Right lobe of liver (tissue), 6 donors: ENCODE results near the gene TRABD. TPM values are rescaled to one million over a fixed set of nuclear protein-coding genes. Genes with fewer than 3 reads are reported as not detected.

Experiments
- ATAC-seq, 4 donors: fragments of 200-7000 bp; cut with Tn5 transposase; one replicate each; pipeline ENCODE4 v1.9.1; 2020; ENCODE audit warnings: mild to moderate bottlenecking in 4 of 4, moderate library complexity in 4 of 4
- DNase-seq, 3 donors: peaks; one replicate each; pipeline ENCODE4 v3.0.0-alpha.2; 2020
- H3K27ac ChIP-seq, 3 donors: fragments of 200-600 bp; one replicate each; pipeline ENCODE4 v1.8.0; 2022
- H3K27me3 ChIP-seq, 2 donors: fragments of 200-600 bp; one replicate each; pipeline ENCODE4 v1.8.0; 2022
- H3K36me3 ChIP-seq, 4 donors: fragments of 200-600 bp; sonication (generic) in 1 of 4; one replicate each; pipeline versions ENCODE4 v1.5.1 to v1.8.0; 2017 to 2022; ENCODE audit warnings: control low read depth in 1 of 4
- H3K4me1 ChIP-seq, 4 donors: fragments of 200-600 bp; sonication (generic) in 1 of 4; one replicate each; pipeline versions ENCODE4 v1.5.1 to v1.8.0; 2017 to 2022; ENCODE audit warnings: control low read depth in 1 of 4
- H3K4me3 ChIP-seq, 3 donors: fragments of 200-600 bp; one replicate each; pipeline ENCODE4 v1.8.0; 2022
- H3K9me3 ChIP-seq, 4 donors: fragments of 200-600 bp; sonication (generic) in 1 of 4; one replicate each; pipeline versions ENCODE4 v1.5.1 to v1.8.0; 2017 to 2022; ENCODE audit warnings: control low read depth in 1 of 4
- POLR2A ChIP-seq: fragments of 450-650 bp; IDR thresholded peaks from one replicate; pipeline ENCODE4 v1.6.1; 2017; ENCODE audit warnings: antibody characterized with exemption, mild to moderate bottlenecking
- WGBS: methylation state at CpG from one replicate; pipeline ENCODE4 v1.1.6; 2018; ENCODE audit warnings: low coverage, low lambda C conversion rate; ENCODE audit not compliant: insufficient coverage; ENCODE audit errors: missing lambda C conversion rate; 5-methylcytosine and 5-hydroxymethylcytosine counted together
- intact Hi-C, 2 donors: fragments of 100-400 bp; cut with DNase I; formaldehyde crosslinking; loops; one replicate each; pipeline versions ENCODE4 v1.11.2 to v1.14.1; 2022
- total RNA-seq, 6 experiments: library from RNA; depleted of rRNA in 2 of 6; stranded (reverse); fragments of >200 nt in 2 of 6; fragmentation: NEBNext Ultra II Directional in 3 of 6; extraction: Animal tissue kit (Norgen Biotek cat#: 25700) in 3 of 6; gene quantifications; one replicate each; pipeline versions ENCODE4 v1.1.0 to v1.2.4, GENCODE V29; 2016 to 2023
- TF ChIP-seq, protein P1 (sequence below), 4 donors: fragments of 200-600 bp in 3 of 4; fragments of 450-650 bp in 1 of 4; IDR thresholded peaks; one replicate each; pipeline versions ENCODE4 v1.5.1 to v1.8.0; 2016 to 2022; ENCODE audit warnings: antibody characterized with exemption in 4 of 4, mild to moderate bottlenecking in 2 of 4
- donor health status: DM: no; HTN: yes; CAD: no.
- donor health status: DM: no; HTN: no; CAD: no.
- donor health status: DM: no; HTN: no; CAD: no.
- donor health status: DM: no; HTN: yes; CAD: no.
- donor health status: DM: no; HTN: yes; CAD: no.

The TRABD gene
- total RNA-seq, 6 experiments from 2014 or later: 18.9 to 30.2 (median 22.8) TPM

DNA sequence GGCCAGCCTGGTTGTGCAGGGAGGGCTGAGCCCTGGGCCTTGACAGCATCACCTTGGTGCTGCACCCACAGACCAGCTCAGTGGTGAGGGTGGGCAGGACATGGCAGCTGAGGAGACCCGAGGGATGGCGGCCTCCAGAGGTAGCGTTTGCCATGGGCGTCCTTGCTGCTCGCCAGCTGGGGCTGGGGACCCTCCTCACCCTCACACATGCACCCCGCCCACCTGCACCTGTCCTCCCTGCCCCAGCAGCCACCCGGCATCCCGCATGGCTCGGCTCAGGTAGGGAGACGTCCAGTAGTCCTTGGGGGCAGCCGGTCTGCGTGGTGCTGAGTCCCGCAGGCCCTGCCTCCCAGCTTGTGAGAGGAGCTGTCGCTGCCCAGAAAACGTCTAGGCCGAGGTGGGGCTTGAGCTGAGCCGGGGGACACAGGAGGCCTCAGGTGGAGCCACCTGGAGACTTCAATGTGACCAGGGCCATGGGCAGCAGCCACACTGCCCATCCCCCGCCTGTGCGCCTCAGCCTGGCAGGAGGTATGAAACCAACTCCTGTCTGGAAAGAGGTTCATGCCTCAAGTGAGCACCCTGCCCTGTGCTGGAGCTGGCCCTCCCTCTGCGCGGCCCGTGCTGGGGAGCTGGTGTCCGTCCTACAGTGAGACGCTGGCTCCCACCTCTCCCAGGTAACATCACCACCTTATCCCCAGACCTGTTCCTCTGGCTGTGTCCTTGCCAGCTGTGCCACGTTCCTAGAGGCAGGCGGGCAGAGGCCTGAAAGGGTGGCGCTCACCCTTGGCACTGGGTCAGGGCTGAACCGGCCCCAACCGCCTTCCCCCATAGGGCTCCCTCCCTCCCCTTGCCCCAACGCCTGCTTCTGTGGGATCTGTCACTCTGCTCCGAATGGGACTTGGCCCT lies 3.3 kb upstream of the TRABD start:
- Histone ChIP-seq H3K4me3 (no peak overlapping the region), H3K27me3 (no peaks in the 10 kb centered on the region), H3K27ac (no peak overlapping the region), H3K36me3 (no peaks in the 10 kb centered on the region), H3K9me3 (no peaks in the 10 kb centered on the region), H3K4me1 (peaks cover 0 to 25% (median 6%) of the 10 kb centered on the region in 4 donors)
- peak in 2 of 3 donors; percentile 59 to 81 for DNase-seq
- TF ChIP-seq, protein P1, sequence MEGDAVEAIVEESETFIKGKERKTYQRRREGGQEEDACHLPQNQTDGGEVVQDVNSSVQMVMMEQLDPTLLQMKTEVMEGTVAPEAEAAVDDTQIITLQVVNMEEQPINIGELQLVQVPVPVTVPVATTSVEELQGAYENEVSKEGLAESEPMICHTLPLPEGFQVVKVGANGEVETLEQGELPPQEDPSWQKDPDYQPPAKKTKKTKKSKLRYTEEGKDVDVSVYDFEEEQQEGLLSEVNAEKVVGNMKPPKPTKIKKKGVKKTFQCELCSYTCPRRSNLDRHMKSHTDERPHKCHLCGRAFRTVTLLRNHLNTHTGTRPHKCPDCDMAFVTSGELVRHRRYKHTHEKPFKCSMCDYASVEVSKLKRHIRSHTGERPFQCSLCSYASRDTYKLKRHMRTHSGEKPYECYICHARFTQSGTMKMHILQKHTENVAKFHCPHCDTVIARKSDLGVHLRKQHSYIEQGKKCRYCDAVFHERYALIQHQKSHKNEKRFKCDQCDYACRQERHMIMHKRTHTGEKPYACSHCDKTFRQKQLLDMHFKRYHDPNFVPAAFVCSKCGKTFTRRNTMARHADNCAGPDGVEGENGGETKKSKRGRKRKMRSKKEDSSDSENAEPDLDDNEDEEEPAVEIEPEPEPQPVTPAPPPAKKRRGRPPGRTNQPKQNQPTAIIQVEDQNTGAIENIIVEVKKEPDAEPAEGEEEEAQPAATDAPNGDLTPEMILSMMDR (IDR thresholded peaks at IDR 0.05): no peak
- no peak for TF ChIP-seq POLR2A
- peak in 1 of 4 donors; percentile 41 for ATAC-seq
- WGBS: 18% methylated on average over 3 of the region's 31 CpGs
- intact Hi-C loops: no loop called here

DNA sequence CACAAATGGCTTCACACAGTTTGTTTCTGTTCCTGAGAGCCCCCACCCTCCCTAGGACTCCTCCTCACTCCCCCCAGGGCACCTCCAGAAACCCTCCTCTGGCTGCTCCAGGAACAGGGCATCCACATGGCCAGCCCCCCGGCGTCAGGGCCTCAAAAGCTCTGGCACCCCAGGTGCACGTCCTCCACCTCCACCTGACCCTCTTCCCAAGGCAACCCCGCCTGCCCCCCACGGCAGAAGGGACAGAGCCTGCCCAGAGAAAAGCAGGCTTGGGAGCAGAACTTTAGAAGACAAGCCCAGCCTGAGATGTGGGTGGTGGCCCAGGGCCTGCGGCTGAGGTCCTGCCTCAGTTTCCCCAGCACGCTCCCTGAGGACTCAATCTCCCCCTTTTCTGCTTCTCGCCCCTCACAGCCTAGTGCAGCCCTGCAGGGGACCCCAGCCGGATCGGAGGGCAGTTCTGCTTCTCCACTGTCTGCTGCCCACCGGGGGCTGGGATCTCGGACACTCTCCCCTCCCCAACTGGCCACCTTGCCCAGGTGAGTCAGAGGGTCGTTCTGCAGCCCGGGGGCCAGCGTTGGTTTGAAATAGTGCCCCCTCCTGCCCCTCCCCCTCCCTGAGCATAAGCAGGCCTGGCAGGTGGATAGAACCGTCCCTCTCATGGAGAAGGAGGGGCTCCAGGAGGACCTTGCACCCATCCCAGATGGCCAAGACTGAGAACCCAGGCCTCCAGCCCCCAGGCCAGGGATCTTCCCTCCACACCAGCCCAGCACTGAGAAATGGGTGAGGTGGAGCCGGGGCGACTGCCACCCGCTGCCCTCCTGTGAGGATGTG lies 2.4 kb upstream of the TRABD start:
- TF ChIP-seq POLR2A: no peak
- TF ChIP-seq, protein P1 (IDR thresholded peaks at IDR 0.05): no peak
- no peaks in the 10 kb centered on the region for H3K27me3 ChIP-seq
- H3K27ac ChIP-seq: no peak overlapping the region
- no peaks in the 10 kb centered on the region for H3K36me3 ChIP-seq
- ATAC-seq: no peak
- H3K9me3 ChIP-seq: no peaks in the 10 kb centered on the region
- DNase-seq: peak in 1 of 3 donors; percentile 55
- WGBS: no CpG with 5 or more reads among the region's 19 CpGs
- no peak overlapping the region for H3K4me3 ChIP-seq
- intact Hi-C loops: no loop called here
- H3K4me1 ChIP-seq: peaks cover 0 to 25% (median 6%) of the 10 kb centered on the region in 4 donors

DNA sequence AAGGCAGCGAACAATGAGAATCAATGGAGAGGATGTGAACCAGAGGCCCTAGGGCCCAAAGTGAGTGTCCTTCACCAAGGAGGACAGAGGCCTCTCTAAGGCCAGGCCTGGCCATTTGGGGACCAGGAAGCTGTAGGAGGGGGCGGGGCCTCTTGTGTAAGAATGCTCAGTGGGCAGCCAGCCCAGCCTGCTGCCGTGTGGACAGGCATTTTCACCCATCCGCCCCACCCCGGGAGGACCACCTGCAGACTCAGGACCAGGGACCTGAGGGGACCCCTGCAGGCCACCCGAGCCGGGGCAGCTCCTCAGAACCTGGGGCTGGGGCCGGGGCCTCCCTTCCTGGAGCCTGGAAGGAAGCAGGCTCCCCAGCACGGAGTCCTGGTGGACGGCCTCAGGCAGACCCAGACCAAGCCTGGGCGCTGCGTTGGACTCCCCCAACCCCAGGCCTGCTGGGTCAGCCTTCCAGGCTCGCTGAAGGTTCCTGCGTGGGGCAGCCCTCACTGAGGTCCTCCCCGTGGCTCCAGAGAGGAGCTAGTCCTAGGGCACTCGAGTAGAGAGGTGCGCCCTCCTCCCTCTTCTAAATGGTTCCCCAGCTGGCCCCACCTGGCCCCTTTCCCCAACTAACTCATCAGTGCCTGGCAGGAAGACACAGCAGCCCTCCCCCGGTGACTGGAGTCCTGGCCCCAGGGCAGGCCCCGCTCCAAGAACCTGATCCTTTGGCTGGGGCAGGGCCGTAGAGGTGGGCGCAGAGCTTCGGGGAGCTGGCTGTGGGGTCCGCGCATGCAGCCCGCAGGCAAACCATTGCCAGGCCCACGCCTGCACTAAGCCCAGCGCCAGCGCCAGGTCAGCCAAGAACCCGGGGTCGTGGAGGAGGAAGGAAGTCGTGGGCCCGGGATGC lies 1.5 kb upstream of the TRABD start:
- Histone ChIP-seq H3K27ac (peak overlapping the region in 1 of 3 donors; percentile 68), H3K4me3 (peak overlapping the region in 1 of 3 donors; percentile 67), H3K27me3 (no peaks in the 10 kb centered on the region), H3K4me1 (peaks cover 0 to 31% (median 6%) of the 10 kb centered on the region in 4 donors), H3K36me3 (no peaks in the 10 kb centered on the region), H3K9me3 (no peaks in the 10 kb centered on the region)
- ATAC-seq (peak; percentile 50 to 61 (median 57)), DNase-seq (peak in 2 of 3 donors; percentile 80 to 82)
- WGBS: 67% methylated on average over 2 of the region's 32 CpGs
- TF ChIP-seq, protein P1 (IDR thresholded peaks at IDR 0.05): no peak
- intact Hi-C loops: no loop called here

DNA sequence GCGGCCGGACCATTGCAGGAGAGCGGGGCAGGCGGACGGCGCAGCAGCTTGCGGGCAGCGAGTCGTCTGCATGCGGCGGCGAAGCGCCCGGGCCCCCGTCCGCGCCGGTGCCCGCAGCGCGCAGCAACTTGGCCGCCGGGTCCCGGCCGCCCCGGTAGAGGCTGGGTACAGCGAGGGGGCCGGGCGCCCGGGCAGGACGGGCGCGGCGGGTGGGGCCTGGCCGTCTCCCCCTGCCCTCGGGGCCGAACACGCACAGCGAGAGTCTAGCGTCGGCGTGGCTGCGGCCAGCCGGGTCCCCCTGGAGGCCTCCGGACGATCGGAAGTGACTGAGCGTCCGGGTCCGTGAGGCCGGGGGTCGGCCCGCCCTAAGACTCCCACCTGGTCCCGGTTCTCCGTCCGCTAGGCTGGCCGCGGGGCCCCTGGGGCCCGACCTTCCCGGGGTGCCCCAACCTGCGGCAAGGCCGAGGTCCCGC lies 775 bp upstream of the TRABD start:
- intact Hi-C loops: no loop called here
- Histone ChIP-seq H3K36me3 (no peaks in the 10 kb centered on the region), H3K27me3 (no peaks in the 10 kb centered on the region), H3K9me3 (no peaks in the 10 kb centered on the region), H3K27ac (peak overlapping the region; percentile 5 to 68 (median 33)), H3K4me3 (peak overlapping the region; percentile 38 to 67 (median 44)), H3K4me1 (peaks cover 0 to 38% (median 9%) of the 10 kb centered on the region in 4 donors)
- WGBS: 2% methylated on average over 7 of the region's 63 CpGs
- ATAC-seq: no peak
- peak in 1 of 3 donors; percentile 37 for DNase-seq
- TF ChIP-seq POLR2A: no peak
- TF ChIP-seq, protein P1 (IDR thresholded peaks at IDR 0.05): no peak
